CD4-positive, alpha-beta T cell (primary cell): Measurements from ENCODE around the gene SPOCK1. TPM values are rescaled to one million over a fixed set of nuclear protein-coding genes. Genes with fewer than 3 reads are reported as not detected.

Source experiments
- ATAC-seq: fragments of 200-7000 bp; cut with Tn5 transposase; one replicate; pipeline ENCODE4 v1.10.0; 2022; ENCODE audit warnings: mild to moderate bottlenecking; ENCODE audit not compliant: poor library complexity
- CTCF ChIA-PET: fragments of 350-600 bp; sonication (Branson Sonifier 250); formaldehyde crosslinking; loops from one replicate; lab custom pipeline; 2021; ENCODE audit warnings: antibody characterized with exemption, inconsistent platforms; lab: Charles Lee
- POLR2A ChIA-PET: fragments of 350-600 bp; sonication (Branson Sonifier 250); formaldehyde crosslinking; loops from one replicate; lab custom pipeline; 2021; ENCODE audit warnings: antibody characterized with exemption, inconsistent platforms; lab: Charles Lee
- DNase-seq, 14 experiments: peaks; one replicate each; pipeline ENCODE4 v3.0.0-alpha.2; 2013 to 2020; ENCODE audit warnings: mixed read lengths in 2 of 14
- H3K27ac ChIP-seq, 2 donors: one replicate each; pipeline versions ENCODE4 v1.5.1 to v1.7.0; 2013; ENCODE audit warnings: low read length in 2 of 2, low read depth in 1 of 2, mild to moderate bottlenecking in 1 of 2
- H3K27me3 ChIP-seq, 2 experiments: 1 replicate in 1 of 2; 2 replicates in 1 of 2; pipeline versions ENCODE4 v1.6.1 to v1.7.0; 2013; ENCODE audit warnings: low read length in 2 of 2, control low read depth in 1 of 2, mild to moderate bottlenecking in 1 of 2, moderate library complexity in 1 of 2; ENCODE audit not compliant: insufficient read depth in 2 of 2, control insufficient read depth in 1 of 2
- H3K36me3 ChIP-seq: one replicate; pipeline ENCODE4 v1.6.1; 2013; ENCODE audit warnings: low read length, control low read depth; ENCODE audit not compliant: insufficient read depth
- H3K4me1 ChIP-seq: one replicate; pipeline ENCODE4 v1.6.1; 2013; ENCODE audit warnings: low read length, control low read depth; ENCODE audit not compliant: insufficient read depth
- H3K4me3 ChIP-seq: one replicate; pipeline ENCODE4 v1.5.1; 2013; ENCODE audit warnings: mild to moderate bottlenecking, low read length, moderate library complexity
- H3K9me3 ChIP-seq, 2 experiments: 1 replicate in 1 of 2; 2 replicates in 1 of 2; pipeline versions ENCODE4 v1.6.1 to v1.7.0; 2013; ENCODE audit warnings: low read length in 2 of 2, mild to moderate bottlenecking in 2 of 2, control low read depth in 1 of 2, moderate library complexity in 1 of 2; ENCODE audit not compliant: control insufficient read depth in 1 of 2, insufficient read depth in 1 of 2
- H3K27ac Mint-ChIP-seq: one replicate; pipeline ENCODE4 v1.8.0; 2020; ENCODE audit warnings: mixed read lengths
- H3K27me3 Mint-ChIP-seq: one replicate; pipeline ENCODE4 v1.8.0; 2021; ENCODE audit warnings: mixed read lengths
- H3K36me3 Mint-ChIP-seq: one replicate; pipeline ENCODE4 v1.8.0; 2021; ENCODE audit warnings: low read depth, mixed read lengths
- H3K4me1 Mint-ChIP-seq: one replicate; pipeline ENCODE4 v1.8.0; 2021; ENCODE audit warnings: low read depth, mixed read lengths
- H3K4me3 Mint-ChIP-seq: one replicate; pipeline ENCODE4 v1.8.0; 2020; ENCODE audit warnings: mild to moderate bottlenecking, mixed read lengths
- H3K9me3 Mint-ChIP-seq: one replicate; pipeline ENCODE4 v1.8.0; 2020; ENCODE audit warnings: mixed read lengths
- intact Hi-C, 2 experiments: fragments of 100-400 bp; cut with DNase I in 1 of 2; cut with micrococcal nuclease in 1 of 2; formaldehyde crosslinking; loops; one replicate each; pipeline versions ENCODE4 v1.15.1 to v1.9.0; 2023 to 2025; cut with DNase I, micrococcal nuclease
- total RNA-seq, 174 experiments: library from RNA in 2 of 174; stranded (reverse) in 2 of 174; gene quantifications; one replicate each; pipeline ENCODE4 v1.2.3 and lab custom pipeline; 2021 to 2026
- TF ChIP-seq, protein P1 (sequence below): fragments of 200-600 bp; IDR thresholded peaks from one replicate; pipeline ENCODE4 v1.8.0; 2022; ENCODE audit warnings: antibody characterized with exemption, mild to moderate bottlenecking

SPOCK1 gene
- total RNA-seq, 2 experiments from 2014 or later, result not detected

DNA sequence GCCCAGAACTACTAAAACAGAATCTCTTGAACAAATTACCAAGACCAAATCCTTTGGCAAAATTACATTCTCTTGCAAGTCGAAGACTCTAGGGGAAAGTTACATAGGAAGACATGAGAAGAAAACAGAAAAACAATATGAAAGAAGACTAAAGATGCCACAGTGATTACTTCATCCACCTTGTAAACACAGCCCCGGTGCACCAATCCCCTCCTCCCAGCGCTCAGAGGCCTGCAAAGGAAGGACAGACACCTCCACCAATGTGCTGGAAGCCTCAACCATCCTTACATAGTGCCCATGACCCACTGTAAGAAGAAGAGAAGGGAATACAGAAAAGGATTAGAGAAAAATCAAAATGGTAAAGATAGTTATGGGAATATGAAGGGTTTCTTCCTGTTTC lies 218.5 kb downstream of the SPOCK1 start:
- Histone ChIP-seq H3K9me3 (no peaks in the 10 kb centered on the region), H3K27me3 (no peaks in the 10 kb centered on the region), H3K4me3 (no peak overlapping the region), H3K27ac (no peak overlapping the region), H3K4me1 (no peaks in the 10 kb centered on the region), H3K36me3 (no peaks in the 10 kb centered on the region)
- ATAC-seq (no peak), DNase-seq (no peak)
- H3K27me3 Mint-ChIP-seq, result no peaks in the 10 kb centered on the region
- no peaks in the 10 kb centered on the region for H3K9me3 Mint-ChIP-seq
- POLR2A ChIA-PET, result no interaction called here
- TF ChIP-seq, protein P1, sequence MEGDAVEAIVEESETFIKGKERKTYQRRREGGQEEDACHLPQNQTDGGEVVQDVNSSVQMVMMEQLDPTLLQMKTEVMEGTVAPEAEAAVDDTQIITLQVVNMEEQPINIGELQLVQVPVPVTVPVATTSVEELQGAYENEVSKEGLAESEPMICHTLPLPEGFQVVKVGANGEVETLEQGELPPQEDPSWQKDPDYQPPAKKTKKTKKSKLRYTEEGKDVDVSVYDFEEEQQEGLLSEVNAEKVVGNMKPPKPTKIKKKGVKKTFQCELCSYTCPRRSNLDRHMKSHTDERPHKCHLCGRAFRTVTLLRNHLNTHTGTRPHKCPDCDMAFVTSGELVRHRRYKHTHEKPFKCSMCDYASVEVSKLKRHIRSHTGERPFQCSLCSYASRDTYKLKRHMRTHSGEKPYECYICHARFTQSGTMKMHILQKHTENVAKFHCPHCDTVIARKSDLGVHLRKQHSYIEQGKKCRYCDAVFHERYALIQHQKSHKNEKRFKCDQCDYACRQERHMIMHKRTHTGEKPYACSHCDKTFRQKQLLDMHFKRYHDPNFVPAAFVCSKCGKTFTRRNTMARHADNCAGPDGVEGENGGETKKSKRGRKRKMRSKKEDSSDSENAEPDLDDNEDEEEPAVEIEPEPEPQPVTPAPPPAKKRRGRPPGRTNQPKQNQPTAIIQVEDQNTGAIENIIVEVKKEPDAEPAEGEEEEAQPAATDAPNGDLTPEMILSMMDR, result no peak
- H3K27ac Mint-ChIP-seq, result no peak overlapping the region
- H3K36me3 Mint-ChIP-seq, result no peaks in the 10 kb centered on the region
- intact Hi-C loops, result no loop called here
- CTCF ChIA-PET, result no interaction called here
- H3K4me3 Mint-ChIP-seq, result no peak overlapping the region
- H3K4me1 Mint-ChIP-seq, result no peaks in the 10 kb centered on the region

DNA sequence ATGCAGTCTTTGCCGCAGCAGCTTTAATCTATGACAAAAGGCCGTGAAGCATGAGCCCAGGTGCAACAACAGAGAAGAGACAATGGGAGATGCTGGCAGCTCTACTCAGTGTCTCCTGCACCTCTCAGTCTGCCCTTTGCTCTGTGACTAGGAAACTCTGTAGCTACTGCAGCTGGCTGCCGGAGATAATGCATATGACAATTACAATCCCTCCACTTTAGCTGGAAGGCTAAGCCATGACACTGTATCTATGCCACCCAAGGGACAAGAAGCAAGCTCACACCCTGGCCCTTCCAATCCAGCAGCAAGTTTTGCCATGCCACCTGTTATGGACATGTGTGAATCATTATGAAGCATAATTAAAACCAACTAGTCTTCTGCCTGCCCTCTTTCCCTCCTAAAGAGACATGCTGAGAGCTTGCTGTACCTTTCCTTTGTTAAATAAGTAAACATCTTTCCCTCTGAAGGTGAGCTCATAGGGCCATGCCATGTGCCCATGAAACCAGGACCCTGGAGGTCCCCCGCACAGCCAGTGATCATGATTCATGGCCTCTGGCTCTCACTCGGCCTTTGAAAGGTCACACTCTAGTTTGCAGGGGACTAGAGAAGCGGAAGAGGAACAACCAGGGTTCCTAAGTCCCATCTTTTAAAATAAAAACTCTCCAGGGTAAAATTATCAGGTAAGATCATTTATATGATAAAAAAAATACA lies 219.4 kb downstream of the SPOCK1 start:
- intact Hi-C loops, result no loop called here
- CTCF ChIA-PET, result no interaction called here

DNA sequence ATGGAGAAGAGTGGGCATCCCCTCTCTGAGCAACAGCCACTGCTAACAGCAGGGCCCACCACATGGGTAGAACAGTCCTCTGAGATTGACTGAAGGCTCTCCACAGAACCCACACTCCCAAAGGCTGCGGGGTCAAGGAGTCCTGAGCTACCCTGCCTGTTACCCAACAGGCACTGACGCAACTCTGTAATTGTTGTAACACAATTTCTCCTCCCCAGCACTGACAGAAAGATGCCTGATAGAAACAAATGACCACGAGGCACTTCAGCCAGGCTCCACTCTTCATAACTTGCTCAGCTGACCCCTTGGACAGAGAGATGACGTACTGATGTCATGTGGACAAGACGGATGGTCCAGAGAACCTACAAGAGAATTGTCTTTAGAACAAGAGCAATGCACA lies 220.7 kb downstream of the SPOCK1 start:
- Histone ChIP-seq H3K27me3 (no peaks in the 10 kb centered on the region), H3K9me3 (no peaks in the 10 kb centered on the region), H3K4me3 (no peak overlapping the region), H3K27ac (no peak overlapping the region), H3K36me3 (no peaks in the 10 kb centered on the region), H3K4me1 (no peaks in the 10 kb centered on the region)
- no peaks in the 10 kb centered on the region for H3K36me3 Mint-ChIP-seq
- ChIA-PET POLR2A (no interaction called here), CTCF (no interaction called here)
- ATAC-seq (no peak), DNase-seq (no peak)
- intact Hi-C loops, result no loop called here
- TF ChIP-seq, protein P1, result no peak
- no peak overlapping the region for H3K27ac Mint-ChIP-seq
- no peaks in the 10 kb centered on the region for H3K9me3 Mint-ChIP-seq
- no peaks in the 10 kb centered on the region for H3K27me3 Mint-ChIP-seq
- H3K4me1 Mint-ChIP-seq, result no peaks in the 10 kb centered on the region
- no peak overlapping the region for H3K4me3 Mint-ChIP-seq

More for the DNA sequence above, 219.4 kb downstream of the SPOCK1 start:
- DNase-seq, result no peak
- no peaks in the 10 kb centered on the region for H3K27me3 ChIP-seq
- Mint-ChIP-seq H3K4me1 (no peaks in the 10 kb centered on the region), H3K9me3 (no peaks in the 10 kb centered on the region), H3K27ac (no peak overlapping the region), H3K27me3 (no peaks in the 10 kb centered on the region), H3K4me3 (no peak overlapping the region), H3K36me3 (no peaks in the 10 kb centered on the region)
- H3K27ac ChIP-seq, result no peak overlapping the region
- no peaks in the 10 kb centered on the region for H3K4me1 ChIP-seq
- no peaks in the 10 kb centered on the region for H3K9me3 ChIP-seq
- no peaks in the 10 kb centered on the region for H3K36me3 ChIP-seq
- TF ChIP-seq, protein P1, result no peak
- H3K4me3 ChIP-seq, result no peak overlapping the region
- POLR2A ChIA-PET, result no interaction called here
- no peak for ATAC-seq
